Caco-2 (cell line): ENCODE results near the gene SLC7A4. TPM values are rescaled to one million over a fixed set of nuclear protein-coding genes. Genes with fewer than 3 reads are reported as not detected.

Source experiments
- BruUV-seq: library from RNA; stranded (reverse); fragments of 400-500 nt; replicated peaks from 2 replicates; lab custom pipeline; 2021; lab: Mats Ljungman, UMichigan
- CTCF ChIA-PET: fragments of 300-600 bp; sonication (Branson Sonifier 250); formaldehyde crosslinking; loops from one replicate; lab custom pipeline; 2022; ENCODE audit warnings: antibody characterized with exemption; lab: Charles Lee
- POLR2A ChIA-PET: fragments of 300-600 bp; sonication (Branson Sonifier 250); formaldehyde crosslinking; loops from one replicate; lab custom pipeline; 2022; ENCODE audit warnings: antibody characterized with exemption; lab: Charles Lee
- DNase-seq, 2 experiments: peaks; one replicate each; pipeline versions ENCODE4 v3.0.0 to v3.0.0-alpha.2; 2020 to 2022
- H3K27me3 ChIP-seq: replicated peaks from 2 replicates; pipeline ENCODE4 v1.6.0; 2011; ENCODE audit warnings: low read length; ENCODE audit not compliant: control insufficient read depth, insufficient read depth
- H3K36me3 ChIP-seq: 2 replicates; pipeline ENCODE4 v1.5.1; 2011; ENCODE audit warnings: low read length; ENCODE audit not compliant: control insufficient read depth, insufficient read depth
- H3K4me1 ChIP-seq: fragments of 250-450 bp; sonication (Bioruptor Pico); 2 replicates; pipeline ENCODE4 v1.5.1; 2020; ENCODE audit warnings: mild to moderate bottlenecking
- H3K4me3 ChIP-seq: 2 replicates; pipeline ENCODE4 v1.5.1; 2011; ENCODE audit warnings: low read depth, mild to moderate bottlenecking, control low read depth, low read length
- H3K9me3 ChIP-seq: fragments of 250-450 bp; sonication (Bioruptor Pico); 2 replicates; pipeline ENCODE4 v1.5.1; 2020; ENCODE audit warnings: mild to moderate bottlenecking, moderate library complexity
- H3K27ac Mint-ChIP-seq: one replicate; pipeline ENCODE4 v1.8.0; 2022; ENCODE audit warnings: mixed read lengths; ENCODE audit not compliant: unreplicated experiment
- H3K27me3 Mint-ChIP-seq: one replicate; pipeline ENCODE4 v1.8.0; 2022; ENCODE audit warnings: mixed read lengths; ENCODE audit not compliant: insufficient read depth, unreplicated experiment
- H3K36me3 Mint-ChIP-seq: one replicate; pipeline ENCODE4 v1.8.0; 2022; ENCODE audit warnings: mild to moderate bottlenecking, mixed read lengths; ENCODE audit not compliant: insufficient read depth, unreplicated experiment
- H3K4me1 Mint-ChIP-seq: one replicate; pipeline ENCODE4 v1.8.0; 2022; ENCODE audit warnings: low read depth, mixed read lengths; ENCODE audit not compliant: unreplicated experiment
- H3K4me3 Mint-ChIP-seq: one replicate; pipeline ENCODE4 v1.8.0; 2022; ENCODE audit warnings: mild to moderate bottlenecking, moderate library complexity, mixed read lengths; ENCODE audit not compliant: unreplicated experiment
- H3K9me3 Mint-ChIP-seq: one replicate; pipeline ENCODE4 v1.8.0; 2022; ENCODE audit warnings: mixed read lengths; ENCODE audit not compliant: unreplicated experiment
- intact Hi-C: fragments of 100-400 bp; cut with micrococcal nuclease; formaldehyde crosslinking; loops from one replicate; pipeline ENCODE4 v1.10.0; 2022; ENCODE audit not compliant: unreplicated experiment
- microRNA-seq: library from miRNA; unstranded; fragments of <30 nt; microRNA quantifications from one replicate; pipeline ENCODE4 v1.2.0, GENCODE V29; 2022
- total RNA-seq: library from RNA; stranded (reverse); gene quantifications from 2 replicates; pipeline ENCODE4 v1.2.3, GENCODE V29; 2022
- TF ChIP-seq, protein P1 (sequence below), 2 experiments: fragments of 200-600 bp in 1 of 2; IDR thresholded peaks; 1 replicate in 1 of 2; 2 replicates in 1 of 2; pipeline versions ENCODE4 v1.5.1 to v1.8.0; 2011 to 2022; ENCODE audit warnings: antibody characterized with exemption in 1 of 2, control low read depth in 1 of 2, inconsistent platforms in 1 of 2, low read depth in 1 of 2, low read length in 1 of 2, mild to moderate bottlenecking in 1 of 2, moderate library complexity in 1 of 2; ENCODE audit not compliant: insufficient read depth in 1 of 2, severe bottlenecking in 1 of 2, unreplicated experiment in 1 of 2

Gene SLC7A4
- total RNA-seq, 1 experiment from 2014 or later = 1.9 TPM

DNA sequence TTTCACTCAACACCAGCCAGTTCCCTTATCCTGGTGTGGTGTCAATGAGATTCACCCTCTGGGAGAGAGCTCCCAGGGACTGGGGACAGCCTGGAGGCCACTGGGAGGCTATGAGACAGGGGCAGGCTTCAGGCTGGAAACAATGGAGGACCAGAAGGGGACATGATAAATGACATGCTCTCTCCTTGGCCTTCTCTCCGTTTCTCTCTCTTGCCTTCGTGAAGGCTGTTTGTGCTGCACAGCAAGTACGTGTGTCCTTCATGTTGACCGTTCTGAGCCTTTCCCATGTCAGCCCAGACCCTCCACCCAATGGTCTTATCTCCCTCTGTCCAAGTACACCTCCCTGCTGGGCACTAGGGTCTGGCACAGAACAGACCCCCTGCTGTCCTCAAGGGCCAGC, 51.8 kb downstream of the SLC7A4 start:
- Mint-ChIP-seq H3K27me3 (no peaks in the 10 kb centered on the region), H3K4me1 (no peaks in the 10 kb centered on the region), H3K4me3 (no peak overlapping the region), H3K27ac (no peak overlapping the region), H3K36me3 (peaks cover 8% of the 10 kb centered on the region), H3K9me3 (peaks cover 8% of the 10 kb centered on the region)
- H3K4me3 ChIP-seq = no peak overlapping the region
- ChIA-PET POLR2A (no interaction called here), CTCF (interaction anchor here (1.6 kb wide), 1 partner anchor 13 kb away, joined by 3 read pairs; the partner anchor contains the start of gene AIFM3)
- TF ChIP-seq, protein P1, sequence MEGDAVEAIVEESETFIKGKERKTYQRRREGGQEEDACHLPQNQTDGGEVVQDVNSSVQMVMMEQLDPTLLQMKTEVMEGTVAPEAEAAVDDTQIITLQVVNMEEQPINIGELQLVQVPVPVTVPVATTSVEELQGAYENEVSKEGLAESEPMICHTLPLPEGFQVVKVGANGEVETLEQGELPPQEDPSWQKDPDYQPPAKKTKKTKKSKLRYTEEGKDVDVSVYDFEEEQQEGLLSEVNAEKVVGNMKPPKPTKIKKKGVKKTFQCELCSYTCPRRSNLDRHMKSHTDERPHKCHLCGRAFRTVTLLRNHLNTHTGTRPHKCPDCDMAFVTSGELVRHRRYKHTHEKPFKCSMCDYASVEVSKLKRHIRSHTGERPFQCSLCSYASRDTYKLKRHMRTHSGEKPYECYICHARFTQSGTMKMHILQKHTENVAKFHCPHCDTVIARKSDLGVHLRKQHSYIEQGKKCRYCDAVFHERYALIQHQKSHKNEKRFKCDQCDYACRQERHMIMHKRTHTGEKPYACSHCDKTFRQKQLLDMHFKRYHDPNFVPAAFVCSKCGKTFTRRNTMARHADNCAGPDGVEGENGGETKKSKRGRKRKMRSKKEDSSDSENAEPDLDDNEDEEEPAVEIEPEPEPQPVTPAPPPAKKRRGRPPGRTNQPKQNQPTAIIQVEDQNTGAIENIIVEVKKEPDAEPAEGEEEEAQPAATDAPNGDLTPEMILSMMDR (IDR thresholded peaks at IDR 0.05; ENCODE audit: insufficient read depth in 1 of 2, low read depth in 1 of 2, low read length in 1 of 2, severe bottlenecking in 1 of 2, unreplicated experiment in 1 of 2) = no peak
- H3K4me1 ChIP-seq = peaks cover 14% of the 10 kb centered on the region; the same call in 1 of the 2 replicates
- no peaks in the 10 kb centered on the region for H3K36me3 ChIP-seq
- H3K27me3 ChIP-seq = no peaks in the 10 kb centered on the region
- intact Hi-C loops = no loop called here
- H3K9me3 ChIP-seq = 0 out of 2 replicates have a peak, but pooled peaks cover 3% of the 10 kb centered on the region
- DNase-seq = no peak
- BruUV-seq = no TSS peak

DNA sequence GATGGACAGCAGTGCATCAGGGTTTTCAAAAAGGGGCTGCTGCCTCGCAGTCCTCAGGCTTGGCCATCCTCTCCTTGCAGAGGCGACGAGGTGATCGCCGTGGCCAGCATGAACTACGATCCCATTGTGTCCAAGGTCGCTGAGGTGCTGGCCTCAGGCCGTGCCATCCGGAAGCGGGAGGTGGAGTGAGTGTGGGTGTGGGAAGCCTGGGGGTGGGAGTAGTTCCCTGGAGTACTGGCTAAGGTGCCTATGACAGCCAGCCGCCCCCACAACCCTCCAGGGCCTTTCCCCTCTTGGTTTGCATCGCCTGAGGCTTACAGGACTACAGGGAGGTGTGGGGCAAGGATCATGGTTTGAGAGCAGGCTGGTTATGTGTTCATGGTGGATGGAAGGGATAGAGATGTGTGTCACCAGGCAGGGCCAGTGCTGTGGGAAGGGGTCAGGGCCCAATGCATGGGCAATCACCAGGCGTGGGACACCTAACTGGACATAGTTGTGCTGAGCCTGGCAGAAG, 52.4 kb downstream of the SLC7A4 start:
- no peaks in the 10 kb centered on the region for H3K27me3 Mint-ChIP-seq
- peaks cover 8% of the 10 kb centered on the region for H3K36me3 Mint-ChIP-seq
- Histone ChIP-seq H3K36me3 (no peaks in the 10 kb centered on the region), H3K9me3 (0 out of 2 replicates have a peak, but pooled peaks cover 3% of the 10 kb centered on the region), H3K27me3 (no peaks in the 10 kb centered on the region), H3K4me3 (no peak overlapping the region), H3K4me1 (peaks cover 14% of the 10 kb centered on the region; the same call in 1 of the 2 replicates)
- TF ChIP-seq, protein P1 (IDR thresholded peaks at IDR 0.05; ENCODE audit: insufficient read depth in 1 of 2, low read depth in 1 of 2, low read length in 1 of 2, severe bottlenecking in 1 of 2, unreplicated experiment in 1 of 2) = no peak
- H3K27ac Mint-ChIP-seq = no peak overlapping the region
- ChIA-PET CTCF (no interaction called here), POLR2A (no interaction called here)
- no TSS peak for BruUV-seq
- peaks cover 8% of the 10 kb centered on the region for H3K9me3 Mint-ChIP-seq
- H3K4me3 Mint-ChIP-seq = no peak overlapping the region
- H3K4me1 Mint-ChIP-seq = no peaks in the 10 kb centered on the region
- intact Hi-C loops = no loop called here
- no peak for DNase-seq

DNA sequence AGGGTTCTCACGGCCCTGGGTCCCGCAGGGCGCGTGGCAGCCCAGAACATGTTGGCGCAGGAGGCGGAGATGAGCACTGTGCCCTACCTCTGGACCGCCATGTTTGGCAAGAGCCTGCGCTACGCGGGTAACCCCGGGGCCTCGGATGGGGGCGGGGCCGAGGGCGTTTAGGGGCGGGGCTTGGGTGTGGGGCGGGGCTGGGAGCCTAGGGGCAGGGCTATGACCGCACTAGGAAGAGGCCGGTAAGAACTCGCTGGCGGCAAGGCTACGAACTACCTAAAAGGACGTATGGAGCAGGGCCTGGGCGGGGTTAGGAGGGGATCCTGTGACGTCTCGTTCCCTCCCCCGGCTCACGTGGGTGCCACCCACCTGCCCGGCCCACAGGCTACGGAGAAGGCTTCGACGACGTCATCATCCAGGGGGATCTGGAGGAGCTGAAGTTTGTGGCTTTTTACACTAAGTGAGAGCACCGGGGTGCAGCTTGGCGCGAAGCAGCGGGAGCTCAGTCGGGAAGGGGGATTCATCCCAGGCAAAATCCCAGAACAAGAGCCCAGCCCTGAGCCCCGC, 53.0 kb downstream of the SLC7A4 start:
- Histone ChIP-seq H3K27me3 (no peaks in the 10 kb centered on the region; the same call in 1 of the 2 replicates), H3K36me3 (no peaks in the 10 kb centered on the region), H3K4me3 (no peak overlapping the region), H3K4me1 (peaks cover 14% of the 10 kb centered on the region; the same call in 1 of the 2 replicates), H3K9me3 (0 out of 2 replicates have a peak, but pooled peaks cover 3% of the 10 kb centered on the region)
- no peak overlapping the region for H3K27ac Mint-ChIP-seq
- BruUV-seq = no TSS peak
- intact Hi-C loops = no loop called here
- H3K27me3 Mint-ChIP-seq = no peaks in the 10 kb centered on the region
- peaks cover 8% of the 10 kb centered on the region for H3K36me3 Mint-ChIP-seq
- no peak overlapping the region for H3K4me3 Mint-ChIP-seq
- H3K4me1 Mint-ChIP-seq = no peaks in the 10 kb centered on the region
- TF ChIP-seq, protein P1 (IDR thresholded peaks at IDR 0.05; ENCODE audit: insufficient read depth in 1 of 2, low read depth in 1 of 2, low read length in 1 of 2, severe bottlenecking in 1 of 2, unreplicated experiment in 1 of 2) = no peak
- ChIA-PET CTCF (no interaction called here), POLR2A (no interaction called here)
- H3K9me3 Mint-ChIP-seq = peaks cover 8% of the 10 kb centered on the region
- no peak for DNase-seq

Small RNAs within 50 kb of the gene (microRNA-seq; reads per million reads assigned to microRNA genes)
- not detected for gene MIR649

Other genes with a start within 250 kb of the SLC7A4 start
- 66.9 and 67.2 TPM in 2 replicates for gene PI4KA, start 173.8 kb downstream of the SLC7A4 start, total RNA-seq
- gene SNAP29, start 173.6 kb downstream of the SLC7A4 start, total RNA-seq = 26.2 and 26.8 TPM in 2 replicates
- gene CRKL, start 115.2 kb downstream of the SLC7A4 start, total RNA-seq = 76.0 and 82.7 TPM in 2 replicates
- gene AIFM3, start 65.3 kb downstream of the SLC7A4 start, total RNA-seq = 0.73 and 3.0 TPM in 2 replicates
- gene LZTR1, start 50.3 kb downstream of the SLC7A4 start, total RNA-seq = 37.2 and 41.3 TPM in 2 replicates
- gene THAP7, start 30.4 kb downstream of the SLC7A4 start, total RNA-seq = 29.1 and 30.6 TPM in 2 replicates
- 0.11 TPM in 1 of 2 replicates, not detected in the other for gene P2RX6, start 17.4 kb downstream of the SLC7A4 start, total RNA-seq
- gene LRRC74B, start 13.4 kb upstream of the SLC7A4 start, total RNA-seq = not detected in 2 replicates